ENCODE results near the gene NEK5. TPM values are rescaled to one million over a fixed set of nuclear protein-coding genes. Genes with fewer than 3 reads are reported as not detected.

The NEK5 gene
- total and polyA plus RNA-seq, 2 experiments from 2014 or later: 0.19 TPM; not detected in 1

DNA sequence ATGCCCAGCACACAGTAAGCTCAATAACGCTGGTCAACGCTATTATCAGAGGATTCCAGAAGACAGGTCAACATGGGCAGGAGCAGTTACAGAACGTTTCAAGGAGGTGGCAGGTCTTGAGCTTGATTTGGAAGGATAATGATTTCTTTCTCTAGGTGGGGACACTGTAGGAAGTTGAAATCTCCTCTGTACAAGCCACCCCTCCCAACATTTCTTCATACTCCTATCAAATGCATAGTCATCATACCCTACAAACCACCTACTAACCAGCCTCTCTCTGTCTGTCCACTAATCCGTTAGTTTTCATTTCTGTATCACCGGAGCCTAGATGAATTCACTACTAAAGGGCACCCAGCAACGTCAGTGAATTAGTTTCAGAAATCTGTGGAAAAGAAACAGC, 118.9 kb downstream of the NEK5 start:
- WGBS, 2 experiments (ENCODE audit: low coverage in 1 of 2, low lambda C conversion rate in 2 of 2, missing lambda C conversion rate in 2 of 2): 44 to 59% methylated on average over 6 of the region's 6 CpGs
- Histone ChIP-seq H3K27ac (no peak overlapping the region), H3F3A (ENCODE audit: insufficient read depth) (no peaks in the 10 kb centered on the region), H4K20me1 (ENCODE audit: insufficient read depth) (no peaks in the 10 kb centered on the region), H3K4me2 (ENCODE audit: unreplicated experiment) (no peak overlapping the region), H3K36me3 (ENCODE audit: low read depth) (no peaks in the 10 kb centered on the region), H3K9ac (no peak overlapping the region), H3K79me2 (ENCODE audit: insufficient read depth) (peaks cover 27% of the 10 kb centered on the region), H3K27me3 (replicated peaks; ENCODE audit: insufficient read depth) (peaks cover 29% of the 10 kb centered on the region), H3K4me3 (no peak overlapping the region), H3K9me2 (ENCODE audit: insufficient read depth) (no peaks in the 10 kb centered on the region), H3K4me1 (ENCODE audit: insufficient read depth) (peaks cover 9% of the 10 kb centered on the region), H2AFZ (no peak overlapping the region), H3K9me3 (ENCODE audit: low read depth) (no peaks in the 10 kb centered on the region)
- DNase-seq: no peak
- TF ChIP-seq EZH2phosphoT487 (IDR thresholded peaks at IDR 0.05; ENCODE audit: insufficient read depth, low read depth) (no peak), EZH2 (IDR thresholded peaks at IDR 0.05; ENCODE audit: insufficient read depth, poor library complexity, severe bottlenecking) (no peak)
- in situ Hi-C loops (cut with MboI): loop anchor here (10.0 kb wide), 1 partner anchor 115 kb away; the partner anchor contains the start of gene NEK5

DNA sequence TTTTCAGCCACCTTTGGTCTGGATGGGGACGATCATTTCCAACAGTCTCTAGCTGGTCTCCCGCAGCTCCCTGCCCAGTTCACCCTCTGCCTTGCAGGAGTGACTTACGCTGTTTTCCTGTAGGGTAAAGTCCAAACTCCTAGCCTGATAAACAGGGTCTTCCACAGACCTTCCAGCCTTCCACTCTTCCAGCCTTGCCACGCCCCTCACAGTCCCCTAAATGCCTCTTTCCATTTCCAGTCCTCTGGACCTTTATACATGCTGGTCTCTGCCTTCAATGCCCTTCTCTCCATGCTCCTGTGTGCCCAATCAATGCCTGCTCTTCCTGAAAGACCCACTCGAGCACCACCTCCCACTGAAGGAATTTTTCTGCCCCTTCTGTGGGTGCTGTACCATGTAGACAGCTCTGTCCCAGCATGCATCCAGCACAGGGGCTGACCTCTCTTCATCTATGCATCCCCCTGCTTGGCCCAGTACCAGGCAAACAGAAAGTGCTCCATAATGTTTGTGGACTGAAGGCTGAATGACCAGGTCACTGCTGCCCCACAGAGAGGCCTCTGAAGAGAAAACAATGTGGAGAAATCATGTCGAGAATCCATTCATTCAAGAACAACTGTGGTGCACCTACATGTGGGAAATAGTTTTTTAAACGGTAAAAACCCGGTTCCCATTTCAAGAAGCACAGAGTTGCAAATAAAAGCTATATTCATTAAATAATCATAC, 122.2 kb downstream of the NEK5 start:
- no peak overlapping the region for H2AFZ ChIP-seq
- peaks cover 32% of the 10 kb centered on the region for H3K27me3 ChIP-seq (replicated peaks; ENCODE audit: insufficient read depth)
- no peak overlapping the region for H3K4me3 ChIP-seq
- H3K79me2 ChIP-seq (ENCODE audit: insufficient read depth): no peaks in the 10 kb centered on the region
- no peaks in the 10 kb centered on the region for H3K9me3 ChIP-seq (ENCODE audit: low read depth)
- 61 to 62% methylated on average over 8 of the region's 8 CpGs for WGBS, 2 experiments (ENCODE audit: low coverage in 1 of 2, low lambda C conversion rate in 2 of 2, missing lambda C conversion rate in 2 of 2)
- in situ Hi-C loops (cut with MboI): loop anchor here (10.0 kb wide), 1 partner anchor 118 kb away; the partner anchor contains the start of gene NEK5
- no peak for DNase-seq
- no peaks in the 10 kb centered on the region for H3F3A ChIP-seq (ENCODE audit: insufficient read depth)
- H3K9ac ChIP-seq: no peak overlapping the region
- no peaks in the 10 kb centered on the region for H4K20me1 ChIP-seq (ENCODE audit: insufficient read depth)
- no peaks in the 10 kb centered on the region for H3K9me2 ChIP-seq (ENCODE audit: insufficient read depth)
- no peaks in the 10 kb centered on the region for H3K4me1 ChIP-seq (ENCODE audit: insufficient read depth)
- no peaks in the 10 kb centered on the region for H3K36me3 ChIP-seq (ENCODE audit: low read depth)
- no peak overlapping the region for H3K4me2 ChIP-seq (ENCODE audit: unreplicated experiment)
- no peak overlapping the region for H3K27ac ChIP-seq
- no peak for TF ChIP-seq EZH2 (IDR thresholded peaks at IDR 0.05; ENCODE audit: insufficient read depth, poor library complexity, severe bottlenecking)
- TF ChIP-seq EZH2phosphoT487 (IDR thresholded peaks at IDR 0.05; ENCODE audit: insufficient read depth, low read depth): no peak

DNA sequence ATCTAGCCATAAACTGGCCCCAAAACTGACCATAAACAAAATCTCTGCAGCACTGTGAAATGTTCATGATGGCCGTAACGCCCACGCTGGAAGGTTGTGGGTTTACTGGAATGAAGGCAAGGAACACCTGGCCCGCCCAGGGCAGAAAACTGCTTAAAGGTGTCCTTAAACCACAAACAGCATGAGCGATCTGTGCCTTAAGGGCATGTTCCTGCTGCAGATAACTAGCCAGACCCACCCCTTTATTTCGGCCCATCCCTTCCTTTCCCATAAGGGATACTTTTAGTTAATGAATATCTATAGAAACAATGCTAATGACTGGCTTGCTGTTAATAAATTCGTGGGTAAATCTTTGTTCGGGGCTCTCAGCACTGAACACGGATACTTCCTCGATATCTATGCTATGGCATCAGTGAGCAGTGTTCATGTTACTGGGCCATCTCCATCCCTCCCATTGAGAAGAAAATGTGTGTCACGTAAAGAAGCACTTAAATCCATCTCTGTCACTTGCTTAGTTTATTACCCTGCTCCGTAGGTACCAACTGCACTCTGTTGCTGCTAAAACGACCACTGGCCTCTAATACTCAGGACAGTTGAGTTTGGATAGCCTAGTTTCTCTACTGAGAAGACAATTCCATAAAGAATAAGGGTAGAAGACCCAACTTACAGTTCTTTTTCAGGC, 122.9 kb downstream of the NEK5 start:
- H3K4me2 ChIP-seq (ENCODE audit: unreplicated experiment): no peak overlapping the region
- no peaks in the 10 kb centered on the region for H3K9me2 ChIP-seq (ENCODE audit: insufficient read depth)
- H3K79me2 ChIP-seq (ENCODE audit: insufficient read depth): no peaks in the 10 kb centered on the region
- no peak overlapping the region for H3K27ac ChIP-seq
- no peaks in the 10 kb centered on the region for H3F3A ChIP-seq (ENCODE audit: insufficient read depth)
- peaks cover 30% of the 10 kb centered on the region for H3K27me3 ChIP-seq (replicated peaks; ENCODE audit: insufficient read depth)
- in situ Hi-C loops (cut with MboI): loop anchor here (10.0 kb wide), 1 partner anchor 119 kb away; the partner anchor contains the start of gene NEK5
- H3K9me3 ChIP-seq (ENCODE audit: low read depth): no peaks in the 10 kb centered on the region
- DNase-seq: no peak
- no peak overlapping the region for H2AFZ ChIP-seq
- no peak overlapping the region for H3K9ac ChIP-seq
- no peak overlapping the region for H3K4me3 ChIP-seq
- H3K36me3 ChIP-seq (ENCODE audit: low read depth): no peaks in the 10 kb centered on the region
- H3K4me1 ChIP-seq (ENCODE audit: insufficient read depth): no peaks in the 10 kb centered on the region
- TF ChIP-seq EZH2phosphoT487 (IDR thresholded peaks at IDR 0.05; ENCODE audit: insufficient read depth, low read depth) (no peak), EZH2 (IDR thresholded peaks at IDR 0.05; ENCODE audit: insufficient read depth, poor library complexity, severe bottlenecking) (no peak)
- 69 to 70% methylated on average over 13 of the region's 13 CpGs for WGBS, 2 experiments (ENCODE audit: low coverage in 1 of 2, low lambda C conversion rate in 2 of 2, missing lambda C conversion rate in 2 of 2)
- H4K20me1 ChIP-seq (ENCODE audit: insufficient read depth): no peaks in the 10 kb centered on the region

- Histone ChIP-seq H3K27me3 (replicated peaks; ENCODE audit: insufficient read depth) (peaks cover 21% of the 10 kb centered on the region; the same call in 1 of the 2 replicates), H3K79me2 (ENCODE audit: insufficient read depth) (no peaks in the 10 kb centered on the region), H3K9me3 (ENCODE audit: low read depth) (no peaks in the 10 kb centered on the region), H3K9me2 (ENCODE audit: insufficient read depth) (no peaks in the 10 kb centered on the region), H3K4me1 (ENCODE audit: insufficient read depth) (no peaks in the 10 kb centered on the region), H3K27ac (no peak overlapping the region), H2AFZ (no peak overlapping the region), H3F3A (ENCODE audit: insufficient read depth) (no peaks in the 10 kb centered on the region), H3K36me3 (ENCODE audit: low read depth) (no peaks in the 10 kb centered on the region), H3K4me3 (no peak overlapping the region), H3K4me2 (ENCODE audit: unreplicated experiment) (no peak overlapping the region), H4K20me1 (ENCODE audit: insufficient read depth) (no peaks in the 10 kb centered on the region), H3K9ac (no peak overlapping the region)
- no peak for DNase-seq
- WGBS, 2 experiments (ENCODE audit: low coverage in 1 of 2, low lambda C conversion rate in 2 of 2, missing lambda C conversion rate in 2 of 2): 59 to 62% methylated on average over 6 to 7 of the region's 7 CpGs
- TF ChIP-seq EZH2phosphoT487 (IDR thresholded peaks at IDR 0.05; ENCODE audit: insufficient read depth, low read depth): no peak
- no peak for TF ChIP-seq EZH2 (IDR thresholded peaks at IDR 0.05; ENCODE audit: insufficient read depth, poor library complexity, severe bottlenecking)
- in situ Hi-C loops (cut with MboI): loop anchor here (10.0 kb wide), 1 partner anchor 120 kb away; the partner anchor contains the start of gene NEK5
These were observed 124.2 kb downstream of the NEK5 start for GRCh38 chr13:52004511-52005170.

Data from GM23248 (cell line).